ENCODE data around the gene CLMN. TPM values are rescaled to one million over a fixed set of nuclear protein-coding genes. Genes with fewer than 3 reads are reported as not detected.

Gene CLMN
- total and polyA plus RNA-seq, 2 of the 13 experiments (the other 11 are each of a cell fraction or from before 2014, with no cell fraction given): 15.1 to 16.7 TPM

GRCh38 chr14:95340201-95340697 lies 20.5 kb upstream of the CLMN start (continued):
- TF ChIP-seq ZNF318 (CRISPR knock-in tag; IDR thresholded peaks at IDR 0.05) (no peak), ZNF407 (CRISPR knock-in tag; IDR thresholded peaks at IDR 0.05; ENCODE audit: not compliant biosample characterization) (no peak), ZKSCAN5 (CRISPR knock-in tag; IDR thresholded peaks at IDR 0.05) (no peak), NFKBIZ (CRISPR knock-in tag; IDR thresholded peaks at IDR 0.05) (no peak), POLR2G (IDR thresholded peaks at IDR 0.05; ENCODE audit: low read depth, low read length) (0 out of 2 replicates have a peak, but pooled peaks have one; percentile 32), ZBTB25 (CRISPR knock-in tag; IDR thresholded peaks at IDR 0.05) (no peak), HDAC1 (CRISPR knock-in tag; IDR thresholded peaks at IDR 0.05) (peak; percentile 37; the same call in 1 of the 2 replicates), CAMTA2 (CRISPR knock-in tag; IDR thresholded peaks at IDR 0.05; ENCODE audit: borderline replicate concordance) (no peak), BCL3 (CRISPR knock-in tag; IDR thresholded peaks at IDR 0.05) (no peak), SCMH1 (CRISPR knock-in tag; IDR thresholded peaks at IDR 0.05; ENCODE audit: borderline replicate concordance) (no peak)

Data from HepG2 (cell line).